ENCODE measurements around the gene IMMT. TPM values are rescaled to one million over a fixed set of nuclear protein-coding genes. Genes with fewer than 3 reads are reported as not detected.

The IMMT gene
- total and polyA plus RNA-seq, 2 donors (not counting 1 experiment from before 2014, with no cell fraction given): 23.5 to 66.0 TPM

DNA sequence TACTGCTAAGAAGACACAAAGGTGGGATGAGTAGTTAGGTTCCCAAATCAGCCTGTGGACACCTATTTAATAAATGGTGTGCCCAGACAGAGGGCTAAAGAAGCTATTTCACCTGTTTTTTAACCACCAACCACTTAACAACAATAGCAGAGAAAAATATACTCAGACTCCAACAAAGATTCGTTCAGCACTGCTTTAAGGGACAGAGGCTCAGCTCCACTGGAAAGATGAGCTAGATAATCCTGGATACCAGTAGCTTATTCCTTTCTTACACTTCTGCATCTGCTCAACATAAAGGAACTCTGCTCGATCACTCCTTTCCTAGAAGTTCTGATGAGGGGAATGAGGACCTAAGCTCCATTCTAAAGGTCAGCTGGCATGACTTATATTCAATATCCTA, 44.8 kb downstream of the IMMT start:
- ATAC-seq (ENCODE audit: low read depth): no peak
- H3K4me1 ChIP-seq (ENCODE audit: control insufficient read depth in 2 of 2, insufficient read depth in 2 of 2, low read length in 2 of 2): no peaks in the 10 kb centered on the region
- no peaks in the 10 kb centered on the region for H3K9me3 Mint-ChIP-seq (ENCODE audit: insufficient read depth)
- no peak overlapping the region for H3K27ac Mint-ChIP-seq
- no peak overlapping the region for H3K9ac ChIP-seq (ENCODE audit: low read length)
- no peak overlapping the region for H3K4me3 Mint-ChIP-seq
- no CpG with 5 or more reads among the region's 2 CpGs for WGBS (ENCODE audit: insufficient coverage)
- no peak overlapping the region for H2AFZ ChIP-seq (ENCODE audit: insufficient read depth, low read depth, low read length, poor library complexity, severe bottlenecking)
- H3K36me3 ChIP-seq (replicated peaks in 1 of 2; ENCODE audit: control extremely low read depth in 1 of 2, control insufficient read depth in 1 of 2, extremely low read depth in 1 of 2, insufficient read depth in 2 of 2, low read length in 1 of 2): peaks cover 23 to 68% of the 10 kb centered on the region in 2 experiments
- ChIA-PET CTCF (interaction anchor here (0.9 to 1.5 kb wide), 3 partner anchors 323 to 513 kb away, joined by 3 to 4 read pairs (median 3); no protein-coding TSS in a partner anchor), POLR2A (no interaction called here)
- no peak for DNase-seq
- intact Hi-C loops (cut with micrococcal nuclease): no loop called here
- H3K4me1 Mint-ChIP-seq: peaks cover 5% of the 10 kb centered on the region
- no peaks in the 10 kb centered on the region for H3K27me3 ChIP-seq (replicated peaks in 1 of 4; ENCODE audit: control extremely low read depth in 1 of 4, control insufficient read depth in 3 of 4, insufficient read depth in 4 of 4, low read length in 3 of 4)
- no peaks in the 10 kb centered on the region for H3K9me3 ChIP-seq (ENCODE audit: control extremely low read depth in 1 of 3, control insufficient read depth in 2 of 3, insufficient read depth in 1 of 3, low read length in 2 of 3)
- no peaks in the 10 kb centered on the region for H3K27me3 Mint-ChIP-seq
- no peak for TF ChIP-seq EZH2 (IDR thresholded peaks at IDR 0.05; ENCODE audit: borderline replicate concordance, insufficient read depth, low read depth, low read length, poor library complexity, severe bottlenecking)
- TF ChIP-seq CTCF (IDR thresholded peaks at IDR 0.05): no peak
- no peaks in the 10 kb centered on the region for H4K20me1 ChIP-seq (ENCODE audit: control insufficient read depth, insufficient read depth, low read length, poor library complexity, severe bottlenecking)
- H3K27ac ChIP-seq (ENCODE audit: low read length in 2 of 2): no peak overlapping the region
- no peak overlapping the region for H3K4me2 ChIP-seq (replicated peaks; ENCODE audit: low read depth, low read length, poor library complexity, severe bottlenecking)
- no peak overlapping the region for H3K4me3 ChIP-seq (ENCODE audit: control extremely low read depth in 1 of 5, extremely low read depth in 1 of 5, insufficient read depth in 1 of 5, low read depth in 2 of 5, low read length in 4 of 5)
- no peaks in the 10 kb centered on the region for H3K79me2 ChIP-seq (ENCODE audit: control insufficient read depth, insufficient read depth, low read length)

- intact Hi-C loops (cut with micrococcal nuclease): no loop called here
- Histone ChIP-seq H3K9ac (ENCODE audit: low read length) (no peak overlapping the region), H3K4me1 (ENCODE audit: control insufficient read depth in 2 of 2, insufficient read depth in 2 of 2, low read length in 2 of 2) (no peaks in the 10 kb centered on the region), H3K79me2 (ENCODE audit: control insufficient read depth, insufficient read depth, low read length) (no peaks in the 10 kb centered on the region), H3K4me2 (replicated peaks; ENCODE audit: low read depth, low read length, poor library complexity, severe bottlenecking) (no peak overlapping the region), H3K4me3 (ENCODE audit: control extremely low read depth in 1 of 5, extremely low read depth in 1 of 5, insufficient read depth in 1 of 5, low read depth in 2 of 5, low read length in 4 of 5) (no peak overlapping the region), H3K27ac (ENCODE audit: low read length in 2 of 2) (peak overlapping the region in 1 of 2 donors; percentile 57), H3K27me3 (replicated peaks in 1 of 4; ENCODE audit: control extremely low read depth in 1 of 4, control insufficient read depth in 3 of 4, insufficient read depth in 4 of 4, low read length in 3 of 4) (no peaks in the 10 kb centered on the region), H4K20me1 (ENCODE audit: control insufficient read depth, insufficient read depth, low read length, poor library complexity, severe bottlenecking) (no peaks in the 10 kb centered on the region), H3K36me3 (replicated peaks in 1 of 2; ENCODE audit: control extremely low read depth in 1 of 2, control insufficient read depth in 1 of 2, extremely low read depth in 1 of 2, insufficient read depth in 2 of 2, low read length in 1 of 2) (peaks cover 22 to 72% of the 10 kb centered on the region in 2 experiments), H2AFZ (ENCODE audit: insufficient read depth, low read depth, low read length, poor library complexity, severe bottlenecking) (no peak overlapping the region), H3K9me3 (ENCODE audit: control extremely low read depth in 1 of 3, control insufficient read depth in 2 of 3, insufficient read depth in 1 of 3, low read length in 2 of 3) (no peaks in the 10 kb centered on the region)
- H3K9me3 Mint-ChIP-seq (ENCODE audit: insufficient read depth): no peaks in the 10 kb centered on the region
- no peaks in the 10 kb centered on the region for H3K27me3 Mint-ChIP-seq
- ChIA-PET CTCF (interaction anchor here (1.0 kb wide), 1 partner anchor 319 kb away, joined by 3 read pairs; no protein-coding TSS in a partner anchor), POLR2A (no interaction called here)
- ATAC-seq (ENCODE audit: low read depth) (no peak), DNase-seq (no peak)
- peak overlapping the region; percentile 37 for H3K27ac Mint-ChIP-seq
- WGBS (ENCODE audit: insufficient coverage): 13% methylated on average over 2 of the region's 2 CpGs
- H3K4me1 Mint-ChIP-seq: peaks cover 5% of the 10 kb centered on the region
- TF ChIP-seq EZH2 (IDR thresholded peaks at IDR 0.05; ENCODE audit: borderline replicate concordance, insufficient read depth, low read depth, low read length, poor library complexity, severe bottlenecking) (no peak), CTCF (IDR thresholded peaks at IDR 0.05) (no peak)
- no peak overlapping the region for H3K4me3 Mint-ChIP-seq
Observed at GRCh38 chr2:86147793-86148192, 47.5 kb downstream of the IMMT start.

All from B cell (primary cell).